Astrocyte of the cerebellum (primary cell): Measurements from ENCODE around the gene ITGB2.

ENCODE experiments used
- DNase-seq: peaks from one replicate; pipeline ENCODE4 v3.0.0-alpha.2; 2011; ENCODE audit warnings: low read depth
- H3K4me3 ChIP-seq: 2 replicates; pipeline ENCODE4 v1.5.1; 2011; ENCODE audit warnings: mild to moderate bottlenecking, low read depth, low read length, moderate library complexity
- in situ Hi-C: cut with HindIII; loops from 2 replicates; pipeline ENCODE4 v1.10.0; 2017; ENCODE audit warnings: low sequenced_read_pairs
- TF ChIP-seq, protein P1 (sequence below): IDR thresholded peaks from 2 replicates; pipeline ENCODE4 v1.5.1; 2012; ENCODE audit warnings: low read length, low read depth, moderate library complexity, mild to moderate bottlenecking; ENCODE audit errors: missing control alignments

The ITGB2 gene

DNA sequence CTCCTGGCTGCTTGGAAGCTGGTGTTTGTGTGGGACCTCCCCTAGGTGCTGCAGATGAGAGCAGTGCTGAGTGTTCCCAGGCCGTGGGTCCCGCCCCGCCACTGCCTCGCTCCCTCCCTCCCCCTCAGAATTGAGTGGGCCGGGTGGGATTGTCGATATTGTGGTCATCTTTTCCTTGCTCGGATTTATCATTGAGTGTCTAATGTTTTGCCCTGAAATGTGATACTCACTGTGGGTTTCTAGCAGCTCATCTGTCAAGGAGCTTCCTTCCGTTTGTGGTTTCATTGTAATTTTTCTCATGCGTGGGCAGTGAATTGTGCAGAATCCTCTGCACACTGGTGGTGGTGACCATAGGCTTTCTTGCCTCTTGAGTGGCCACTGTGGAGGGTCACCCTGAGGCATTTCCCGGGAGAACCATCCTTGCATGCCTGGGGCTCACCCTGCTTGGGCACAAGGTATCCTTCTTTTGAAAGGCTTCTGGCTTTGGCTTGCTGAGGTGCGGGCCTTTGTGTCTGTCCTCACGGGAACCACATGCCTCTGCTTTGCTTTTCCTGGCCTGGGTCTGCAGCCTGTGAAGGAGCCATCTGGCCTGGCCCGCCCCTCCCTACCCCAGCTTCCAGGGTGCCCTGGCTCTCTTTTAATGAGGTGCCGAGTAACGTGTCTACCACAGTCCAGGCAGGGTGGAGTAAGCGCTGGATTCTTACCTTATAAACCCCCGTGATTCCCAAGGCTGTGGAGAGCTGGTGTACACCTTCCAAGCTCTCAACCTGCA lies 44.7 kb upstream of the ITGB2 start:
- in situ Hi-C loops = no loop called here
- no peak overlapping the region for H3K4me3 ChIP-seq
- TF ChIP-seq, protein P1, sequence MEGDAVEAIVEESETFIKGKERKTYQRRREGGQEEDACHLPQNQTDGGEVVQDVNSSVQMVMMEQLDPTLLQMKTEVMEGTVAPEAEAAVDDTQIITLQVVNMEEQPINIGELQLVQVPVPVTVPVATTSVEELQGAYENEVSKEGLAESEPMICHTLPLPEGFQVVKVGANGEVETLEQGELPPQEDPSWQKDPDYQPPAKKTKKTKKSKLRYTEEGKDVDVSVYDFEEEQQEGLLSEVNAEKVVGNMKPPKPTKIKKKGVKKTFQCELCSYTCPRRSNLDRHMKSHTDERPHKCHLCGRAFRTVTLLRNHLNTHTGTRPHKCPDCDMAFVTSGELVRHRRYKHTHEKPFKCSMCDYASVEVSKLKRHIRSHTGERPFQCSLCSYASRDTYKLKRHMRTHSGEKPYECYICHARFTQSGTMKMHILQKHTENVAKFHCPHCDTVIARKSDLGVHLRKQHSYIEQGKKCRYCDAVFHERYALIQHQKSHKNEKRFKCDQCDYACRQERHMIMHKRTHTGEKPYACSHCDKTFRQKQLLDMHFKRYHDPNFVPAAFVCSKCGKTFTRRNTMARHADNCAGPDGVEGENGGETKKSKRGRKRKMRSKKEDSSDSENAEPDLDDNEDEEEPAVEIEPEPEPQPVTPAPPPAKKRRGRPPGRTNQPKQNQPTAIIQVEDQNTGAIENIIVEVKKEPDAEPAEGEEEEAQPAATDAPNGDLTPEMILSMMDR = no peak
- no peak for DNase-seq

DNA sequence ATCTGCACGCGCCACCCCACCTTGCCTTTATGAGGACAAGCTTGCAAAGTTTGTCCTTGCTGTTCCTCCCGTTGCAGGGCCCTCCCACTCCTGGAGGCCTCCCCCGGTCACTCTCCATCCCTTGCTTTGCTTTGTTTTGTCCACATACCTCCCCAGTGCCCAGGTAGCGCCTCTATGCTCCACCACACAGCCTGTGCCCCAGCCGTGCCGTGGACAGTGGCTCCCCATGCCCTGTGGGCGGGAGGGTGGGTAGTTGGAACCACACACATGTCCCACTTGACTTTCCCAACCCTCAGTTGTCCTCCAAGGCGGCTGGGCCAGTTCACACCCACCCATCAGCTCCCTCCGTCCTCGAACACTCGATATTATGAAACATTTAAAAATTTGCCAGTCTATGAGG lies 43.7 kb upstream of the ITGB2 start:
- no peak overlapping the region for H3K4me3 ChIP-seq
- TF ChIP-seq, protein P1 = no peak
- DNase-seq = no peak
- in situ Hi-C loops = no loop called here

DNA sequence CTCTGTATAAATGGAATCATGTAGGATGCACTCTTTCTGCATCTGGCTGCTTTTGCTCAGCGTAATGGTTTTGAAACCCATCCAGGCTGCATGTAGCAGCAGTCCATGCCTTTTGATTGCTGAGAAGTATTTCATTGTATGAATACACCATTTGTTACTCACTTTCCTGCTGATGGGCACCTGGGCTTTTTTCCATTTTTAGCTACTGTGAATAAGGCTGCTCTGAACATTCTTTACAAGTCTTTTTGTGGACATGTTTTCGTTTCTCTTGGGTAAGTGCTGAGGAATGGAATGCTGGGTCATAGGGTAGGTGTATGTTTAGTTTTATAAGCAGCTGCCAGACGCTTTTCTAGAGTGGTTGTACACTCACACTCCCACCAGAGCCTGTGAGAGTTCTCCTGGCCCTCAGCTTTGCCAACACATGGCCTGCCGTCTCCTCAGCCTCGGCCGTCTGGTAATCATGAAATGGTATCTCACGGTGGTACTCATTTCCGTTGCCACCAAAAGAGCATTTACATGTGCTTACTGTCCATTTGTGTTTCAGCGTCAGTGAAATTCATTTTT lies 41.8 kb upstream of the ITGB2 start:
- TF ChIP-seq, protein P1 = no peak
- in situ Hi-C loops = no loop called here
- DNase-seq = peak; percentile 99
- no peak overlapping the region for H3K4me3 ChIP-seq

DNA sequence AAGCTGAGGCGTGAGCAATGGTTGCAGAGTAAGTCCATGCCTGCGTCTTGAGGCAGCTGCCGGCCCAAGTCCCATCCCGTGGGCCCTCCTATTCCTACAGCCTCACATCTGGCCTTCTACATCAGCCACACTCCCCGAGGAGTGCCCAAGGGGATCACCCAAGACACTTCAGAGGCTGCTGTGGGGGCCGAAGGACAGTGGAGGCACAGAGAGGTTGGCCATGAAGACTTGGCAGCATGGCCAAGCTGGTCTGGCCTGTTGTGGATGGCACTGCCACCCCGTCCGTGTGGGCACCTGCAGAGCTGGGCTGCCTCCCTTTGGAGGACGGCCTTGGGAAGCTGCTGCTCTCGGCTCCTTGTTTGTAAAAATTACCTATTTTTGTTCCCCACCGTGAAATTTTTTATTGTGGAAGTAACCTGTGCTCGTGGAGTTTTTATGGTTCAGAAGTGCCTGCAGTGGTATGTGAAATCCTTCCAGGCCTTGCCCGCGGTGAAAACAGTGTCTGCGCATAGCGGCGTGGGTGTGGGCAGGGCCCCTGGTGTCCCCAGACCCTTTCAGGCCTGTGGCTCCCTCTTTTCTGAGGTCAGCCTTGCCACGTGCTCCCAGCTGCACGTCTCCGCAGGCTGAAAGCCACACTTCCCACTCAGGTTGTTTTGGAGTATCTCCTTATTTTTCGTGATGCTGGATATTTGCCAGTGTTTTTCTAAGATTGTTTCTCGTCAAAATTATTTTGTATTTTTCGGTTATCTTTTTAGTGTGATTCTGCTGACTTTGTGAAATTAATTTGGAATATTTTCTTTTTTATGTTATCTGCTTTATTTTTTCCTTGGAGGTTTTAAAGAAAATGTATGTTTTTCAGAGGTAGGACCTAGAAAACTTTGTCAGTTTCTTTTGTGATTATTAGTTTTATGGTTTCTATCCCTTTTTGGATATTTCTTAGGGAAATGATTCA lies 39.7 kb upstream of the ITGB2 start:
- DNase-seq = no peak
- in situ Hi-C loops = no loop called here
- H3K4me3 ChIP-seq = no peak overlapping the region

DNA sequence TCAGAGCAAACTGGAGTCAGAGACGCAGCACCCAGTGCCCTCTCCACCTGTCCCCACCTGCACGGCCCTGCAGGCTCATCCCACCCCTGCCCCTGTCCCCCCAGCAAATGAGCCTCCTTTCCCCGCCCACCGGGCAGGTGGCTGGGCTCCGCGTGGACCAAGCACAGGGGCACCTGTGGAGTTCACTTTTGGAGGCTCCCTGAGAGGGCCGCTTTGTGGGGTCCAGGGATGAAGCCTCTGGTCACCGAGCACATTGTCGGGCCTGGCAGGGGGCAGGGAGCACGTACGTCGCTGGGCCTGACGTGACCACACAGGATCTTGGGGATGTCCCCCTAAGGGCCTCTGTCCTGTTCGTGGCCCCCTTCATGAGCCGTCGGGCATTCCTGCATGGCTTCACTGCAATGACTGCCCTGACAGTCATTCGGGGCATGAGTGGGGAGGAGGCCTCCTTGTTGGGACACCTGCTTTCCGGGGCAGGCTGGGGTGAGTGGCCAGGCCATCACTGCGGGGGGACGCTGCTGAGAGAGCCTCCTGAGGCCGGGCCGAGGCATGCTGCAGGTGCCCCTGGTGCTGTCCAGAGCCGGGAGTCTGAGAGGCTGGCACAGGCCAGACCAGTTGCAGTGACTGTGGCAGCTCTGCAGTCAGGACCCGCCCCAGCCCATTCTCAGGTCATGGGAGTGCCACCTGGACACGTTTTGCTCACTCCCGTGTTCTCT lies 38.8 kb upstream of the ITGB2 start:
- no peak for DNase-seq
- TF ChIP-seq, protein P1 = no peak
- in situ Hi-C loops = no loop called here
- H3K4me3 ChIP-seq = no peak overlapping the region

More for the DNA sequence above, 39.7 kb upstream of the ITGB2 start:
- TF ChIP-seq, protein P1 = no peak
